Bone marrow (tissue), 2 donors: Measurements from ENCODE around the gene CNOT11.
"Not testable (repeated sequence)": the region's sequence is repeated elsewhere in the genome, so short reads cannot be mapped to it uniquely, and the experiment has no call there.

Experiments
- DNase-seq, 2 donors: peaks; one replicate each; lab custom pipeline; 2025; lab: John Stamatoyannopoulos, UW

The CNOT11 gene

DNA sequence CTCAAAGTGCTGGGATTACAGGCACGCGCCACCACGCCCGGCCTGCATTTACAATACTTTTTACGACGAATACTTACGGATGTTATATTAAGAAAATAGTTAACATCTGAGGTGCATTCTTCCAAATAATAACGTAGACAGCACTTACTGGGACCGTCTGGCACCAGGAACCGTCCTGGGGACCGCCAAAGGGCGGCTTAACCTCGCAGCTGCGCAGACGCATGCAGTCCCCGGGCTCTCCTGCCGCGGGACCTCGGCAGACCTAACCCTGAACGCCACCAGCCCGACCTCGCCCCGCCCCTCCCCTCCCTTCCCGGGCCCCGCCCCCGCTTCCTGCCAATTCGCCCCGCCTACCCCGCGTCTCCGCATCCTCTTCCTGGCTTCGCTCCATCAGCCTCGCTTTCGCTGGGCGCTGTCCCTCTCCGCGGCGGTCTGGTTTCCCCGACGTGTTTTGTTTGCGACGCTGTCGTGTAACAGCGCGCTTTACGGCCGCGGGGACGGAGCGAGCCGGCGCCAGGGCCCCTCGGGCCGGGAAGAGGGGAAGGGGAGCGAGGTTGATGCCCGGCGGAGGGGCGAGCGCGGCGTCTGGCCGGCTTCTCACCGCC lies at the start of gene CNOT11:
TSS of gene CNOT11 (plus strand) at position 479 of the 605 bp plus-strand sequence. CDS start at position 558, 79 bp downstream.
- DNase-seq, result peak; percentile 93 to 99

DNA sequence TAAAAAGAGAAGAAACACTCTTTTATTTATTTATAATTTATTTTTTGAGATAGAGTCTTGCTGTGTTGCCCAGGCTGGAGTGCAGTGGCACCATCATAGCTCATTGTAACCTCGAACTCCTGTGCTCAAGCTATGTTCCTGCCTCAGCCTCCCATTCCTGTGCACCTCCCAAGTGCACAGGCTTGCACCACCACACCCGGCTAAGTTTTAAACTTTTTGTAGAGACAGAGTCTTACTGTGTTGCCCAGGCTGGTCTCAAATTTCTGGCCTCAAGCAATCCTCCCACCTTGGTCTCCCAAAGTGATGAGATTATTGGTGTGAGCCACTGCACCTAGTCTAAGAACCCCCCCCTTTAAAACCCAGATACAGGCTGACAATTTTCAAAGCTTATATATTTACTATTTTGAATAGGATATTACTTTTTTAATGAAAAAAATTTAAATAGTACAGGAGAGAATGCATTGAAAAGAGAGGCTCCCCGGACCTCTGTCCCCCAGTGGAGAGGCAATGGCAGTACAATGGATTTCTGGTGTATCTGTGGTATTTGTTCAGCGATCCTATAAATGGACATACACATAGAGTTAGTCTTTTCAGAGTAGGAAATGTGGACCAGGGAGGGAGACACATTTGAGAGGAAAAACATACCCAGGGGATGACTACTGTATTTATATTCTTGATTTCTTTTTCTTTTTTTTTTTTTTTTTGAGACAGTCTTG lies 48.1 kb upstream of the CNOT11 start:
- no peak for DNase-seq

DNA sequence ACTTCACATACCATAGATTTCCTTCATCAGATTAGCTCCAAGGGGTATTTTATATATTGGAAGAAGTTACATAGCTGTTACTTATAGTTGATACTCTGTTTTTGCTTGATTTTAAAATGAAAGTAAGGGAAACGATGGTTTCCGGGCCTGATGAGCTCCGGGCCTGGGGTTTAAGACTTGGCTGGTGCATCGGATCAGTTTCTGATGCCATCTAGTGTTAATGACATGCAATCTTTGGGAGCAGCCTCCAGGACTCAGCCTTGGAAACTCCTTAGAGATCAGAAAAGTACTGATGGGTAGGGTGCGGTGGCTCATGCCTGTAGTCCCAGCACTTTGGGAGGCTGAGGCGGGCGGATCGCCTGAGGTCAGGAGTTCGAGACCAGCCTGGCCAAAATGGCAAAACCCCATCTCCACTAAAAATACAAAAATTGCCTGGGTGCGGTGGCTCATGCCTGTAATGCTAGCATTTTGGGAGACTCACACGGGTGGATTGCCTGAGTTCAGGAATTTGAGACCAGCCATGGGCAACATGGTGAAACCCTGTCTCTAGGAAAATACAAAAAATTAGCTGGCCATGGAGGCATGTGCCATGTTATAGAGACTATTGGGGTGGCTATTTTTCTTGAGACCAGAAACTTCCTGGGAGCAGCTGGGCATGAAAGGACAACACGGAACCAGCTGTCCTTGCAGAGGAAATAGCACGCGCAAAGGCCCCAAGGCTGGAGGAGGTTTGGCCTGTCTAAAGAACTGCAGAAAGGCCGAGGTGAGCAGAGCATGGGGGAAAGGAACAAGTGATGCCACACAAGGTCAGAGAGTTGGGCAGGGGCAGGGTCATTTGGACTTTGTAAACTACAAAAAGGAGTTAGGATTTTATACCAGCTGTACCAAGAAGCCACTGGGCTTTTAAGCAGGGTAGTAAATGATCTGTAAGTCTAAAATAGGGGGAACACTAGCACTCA lies 46.9 kb upstream of the CNOT11 start:
- peak in 1 of 2 donors; percentile 60 for DNase-seq

DNA sequence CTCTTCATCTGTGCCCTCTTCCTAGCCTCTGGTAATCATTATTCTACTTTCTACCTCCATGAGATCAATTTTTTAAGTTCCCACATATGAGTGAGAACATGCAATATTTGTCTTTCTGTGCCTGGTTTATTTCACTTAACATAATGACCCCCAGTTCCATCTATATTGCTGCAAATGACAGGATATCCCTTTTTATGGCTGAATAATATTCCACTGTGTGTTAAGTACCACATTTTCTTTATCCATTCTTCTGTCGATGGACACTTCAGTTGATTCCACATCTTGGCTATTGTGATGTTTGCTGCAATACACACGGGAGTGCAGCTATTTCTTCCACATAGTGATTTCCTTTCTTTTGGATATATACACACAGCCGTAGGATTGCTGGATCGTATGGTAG lies 43.9 kb upstream of the CNOT11 start:
- DNase-seq, result no peak

DNA sequence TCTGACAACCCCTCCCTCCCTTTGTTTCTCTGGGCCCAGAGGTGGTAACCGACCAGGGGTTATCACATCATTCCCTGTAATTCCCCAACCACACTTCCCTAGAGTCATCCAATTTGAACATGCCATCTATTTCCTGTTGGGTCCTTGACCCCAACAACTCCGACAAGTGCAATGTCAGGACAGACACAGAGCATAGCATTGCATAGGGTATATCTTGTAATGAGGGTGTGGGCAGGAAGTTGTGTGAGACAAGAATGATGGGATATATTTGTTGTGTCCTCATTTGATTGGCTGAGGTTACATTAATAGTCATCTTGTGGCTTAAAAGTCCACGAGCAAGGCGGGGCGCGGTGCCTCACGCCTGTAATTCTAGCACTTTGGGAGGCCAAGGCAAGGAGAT lies 33.4 kb upstream of the CNOT11 start:
- no peak for DNase-seq

DNA sequence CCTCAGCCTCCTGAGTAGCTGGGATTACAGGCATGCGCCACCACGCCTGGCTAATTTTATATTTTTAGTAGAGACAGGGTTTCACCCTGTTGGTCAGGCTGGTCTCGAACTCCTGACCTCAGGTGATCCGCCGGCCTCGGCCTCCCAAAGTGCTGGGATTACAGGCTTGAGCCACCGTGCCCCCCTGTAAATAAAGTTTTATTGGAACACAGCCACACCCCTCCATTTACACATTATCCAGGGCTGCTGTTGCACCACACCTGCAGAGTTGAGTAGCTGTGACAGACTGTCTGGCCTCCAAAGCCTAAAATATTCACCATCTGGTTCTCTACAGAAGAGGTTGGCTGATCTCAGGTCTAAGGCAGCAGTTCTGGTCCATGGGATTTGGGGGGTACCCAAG lies 32.6 kb upstream of the CNOT11 start:
- DNase-seq, result not testable (repeated sequence)

DNA sequence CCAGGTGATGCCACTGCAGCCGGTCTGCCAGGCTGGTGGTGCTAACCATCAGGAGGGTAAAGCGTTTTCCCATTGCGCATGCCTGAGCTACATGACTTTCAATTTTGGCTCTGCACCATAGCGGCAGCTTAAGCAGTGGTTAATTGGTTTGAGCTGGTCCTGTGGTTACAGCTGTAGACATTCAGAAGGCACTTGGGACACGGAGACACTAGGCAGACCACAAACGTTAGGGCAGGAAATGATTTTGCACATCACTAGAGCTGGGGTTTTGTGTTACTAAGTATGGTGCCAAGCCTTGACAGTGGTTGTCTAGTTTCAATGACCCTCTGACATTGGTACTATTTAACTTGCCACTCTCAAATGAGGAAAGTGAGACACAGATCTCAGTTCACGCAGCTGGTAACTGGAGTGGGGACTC lies 28.9 kb upstream of the CNOT11 start:
- DNase-seq, result peak in 1 of 2 donors; percentile 96

DNA sequence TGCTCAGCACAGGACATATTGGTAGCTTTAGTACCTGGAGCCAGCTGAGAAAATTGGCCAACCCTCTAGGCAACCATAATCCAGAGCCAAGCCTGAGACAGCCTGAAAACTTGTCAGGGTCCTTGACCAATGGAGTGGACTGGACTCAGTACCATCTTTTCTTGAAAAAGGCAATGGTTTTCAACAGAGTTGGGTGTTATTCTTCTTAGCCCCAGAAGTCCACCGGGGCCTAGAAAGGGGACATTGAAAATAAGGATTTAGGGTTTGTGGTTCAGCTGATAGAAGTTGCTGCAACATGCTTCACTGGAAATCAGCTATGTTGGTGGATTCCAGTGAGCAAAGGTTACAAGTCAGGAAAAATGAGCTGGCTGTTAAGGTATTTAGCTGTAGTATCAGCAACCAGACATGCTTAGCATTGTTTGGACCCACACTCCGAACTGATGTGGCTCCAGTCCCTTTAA lies 22.1 kb upstream of the CNOT11 start:
- no peak for DNase-seq

DNA sequence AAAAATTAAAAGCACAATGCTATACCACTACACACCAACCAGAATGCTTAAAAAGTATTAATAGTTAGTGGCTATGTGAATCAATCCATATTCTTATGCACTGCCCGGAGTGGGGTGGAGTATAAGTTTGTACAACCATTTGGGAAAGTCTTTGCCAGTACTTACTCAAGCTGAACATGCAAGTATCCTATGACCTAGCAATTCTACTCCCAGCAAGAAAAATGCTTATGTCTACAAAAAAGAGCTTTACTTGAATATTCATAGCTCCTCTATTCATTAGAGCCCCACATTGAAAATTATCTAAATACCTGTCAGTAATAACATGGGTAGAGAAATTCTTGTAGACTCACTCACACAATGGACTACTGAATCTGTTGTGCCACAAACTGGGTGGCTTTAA lies 21.4 kb upstream of the CNOT11 start:
- no peak for DNase-seq

DNA sequence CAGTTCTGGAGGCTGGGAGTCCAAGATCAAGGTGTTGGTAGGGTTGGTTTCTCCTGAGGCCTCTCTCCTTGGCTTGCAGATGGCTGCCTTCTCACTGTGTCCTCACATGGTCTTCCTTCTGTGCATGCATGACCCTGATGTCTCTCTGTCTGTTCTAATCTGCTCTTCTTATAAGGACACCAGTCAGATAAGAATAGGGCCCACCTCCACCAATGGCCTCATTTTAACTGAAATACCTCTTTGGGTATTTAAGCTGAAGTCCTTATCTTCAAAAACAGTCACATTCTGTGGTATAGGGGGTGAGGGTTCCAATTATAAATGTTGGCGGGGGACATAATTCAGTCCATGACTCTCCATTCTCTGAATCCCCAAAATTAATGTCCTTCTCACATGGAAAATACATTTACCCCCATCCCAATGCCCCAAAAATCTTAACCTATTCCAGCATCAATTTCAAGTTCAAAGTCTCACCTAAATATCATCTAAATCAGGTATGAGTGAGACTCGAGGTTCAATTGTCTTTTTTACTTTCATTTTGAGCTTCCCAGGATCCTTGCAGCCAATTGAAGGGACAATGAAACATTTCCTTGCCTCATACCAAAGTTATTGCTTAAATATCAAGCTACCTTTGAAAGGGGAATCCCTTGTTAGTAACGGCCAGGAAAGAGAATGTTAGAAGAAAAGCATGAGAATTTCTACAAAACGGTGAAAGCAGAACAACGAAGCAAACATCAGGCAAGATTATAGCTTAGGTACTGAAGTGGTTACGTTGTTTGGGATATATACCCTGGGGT lies 20.6 kb upstream of the CNOT11 start:
- no peak for DNase-seq

DNA sequence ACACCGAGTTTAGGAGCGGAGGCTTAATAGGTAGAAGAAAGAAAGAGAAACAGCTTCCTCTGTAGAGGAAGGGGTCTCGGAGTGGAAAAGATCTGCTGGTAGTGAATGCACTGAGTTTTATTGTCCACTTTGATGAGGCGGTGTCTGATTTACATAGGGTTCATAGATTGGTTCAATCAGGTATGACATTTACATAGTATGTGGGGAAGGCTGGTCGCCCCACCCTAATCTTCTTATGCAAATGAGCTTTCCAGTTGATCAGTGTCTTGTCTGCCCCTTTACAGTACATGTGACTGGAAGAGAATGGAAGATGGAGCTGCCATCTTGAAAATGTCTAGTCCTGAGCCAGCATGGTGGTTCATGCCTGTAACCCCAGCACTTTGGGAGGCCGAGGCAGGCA lies 19.9 kb upstream of the CNOT11 start:
- DNase-seq, result no peak

DNA sequence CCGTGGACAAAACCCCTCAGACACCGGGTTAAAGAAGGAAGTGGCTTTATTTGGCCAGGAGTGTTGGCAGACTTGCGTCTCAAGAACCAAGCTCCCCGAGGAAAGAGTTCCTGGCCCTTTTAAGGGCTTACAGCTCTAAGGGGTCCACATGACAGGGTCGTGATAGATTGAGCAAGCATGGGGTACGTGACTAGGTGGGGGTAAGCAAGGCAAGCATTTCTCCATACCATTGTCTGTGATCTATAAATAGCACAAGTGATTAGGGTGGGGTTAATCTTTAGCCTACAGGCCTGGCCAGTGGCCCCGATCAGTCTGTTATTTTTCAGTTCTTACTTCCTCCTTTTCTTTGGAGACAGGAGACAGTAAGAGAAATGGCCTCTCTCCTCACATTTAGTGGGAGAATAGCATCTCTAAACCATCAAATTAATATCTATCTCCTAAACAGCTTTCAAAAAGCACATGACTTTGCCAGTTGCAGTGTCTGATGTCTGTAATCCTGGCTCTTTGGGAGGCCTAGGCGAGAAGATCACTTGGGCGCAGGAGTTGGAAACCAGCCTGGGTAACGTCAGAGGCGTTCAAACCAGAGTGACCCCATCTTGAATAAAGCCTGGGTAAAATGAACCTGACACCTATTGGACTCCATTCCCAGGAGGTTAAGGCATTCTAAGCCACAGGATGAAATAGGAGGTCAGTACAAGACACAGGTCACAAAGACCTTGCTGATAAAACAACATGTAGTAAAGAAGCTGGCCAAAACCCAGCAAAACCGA lies 18.3 kb upstream of the CNOT11 start:
- DNase-seq, result no peak

DNA sequence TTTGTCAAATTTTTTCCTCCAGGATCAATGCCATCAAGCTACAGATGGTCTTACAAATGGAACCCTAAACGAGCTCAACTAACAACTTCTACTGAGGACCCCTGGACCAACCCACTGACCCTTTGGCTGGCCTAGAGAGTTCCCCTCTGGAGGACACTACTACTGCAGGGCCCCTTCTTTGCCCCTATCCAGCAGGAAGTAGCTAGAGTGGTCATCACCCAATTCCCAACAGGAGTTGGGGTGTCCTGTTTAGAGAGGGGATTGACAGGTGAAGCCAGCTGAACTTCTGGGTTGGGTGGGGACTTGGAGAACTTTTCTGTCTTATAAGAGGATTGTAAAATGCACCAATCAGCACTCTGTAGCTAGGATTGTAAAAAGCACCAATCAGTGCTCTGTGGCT lies 16.7 kb upstream of the CNOT11 start:
- DNase-seq, result not testable (repeated sequence)

DNA sequence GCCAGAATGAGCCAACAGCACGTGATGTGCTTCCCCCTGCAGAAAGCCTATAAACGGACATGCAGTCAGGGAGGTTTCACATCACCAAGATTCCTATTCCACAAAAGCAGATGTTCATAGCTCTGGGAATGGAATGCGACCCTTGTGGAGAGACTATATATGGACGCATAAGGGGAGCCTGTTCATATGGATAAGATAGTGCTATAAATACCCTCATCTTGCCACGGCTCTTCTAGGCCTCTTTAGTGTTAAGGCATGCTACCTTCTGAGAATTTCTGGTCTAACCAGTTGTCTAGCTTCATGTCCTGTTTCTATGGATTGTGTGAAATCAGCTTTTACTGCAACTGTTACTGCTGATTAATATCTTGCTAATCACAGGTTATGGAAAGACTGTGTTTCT lies 14.7 kb upstream of the CNOT11 start:
- DNase-seq, result not testable (repeated sequence)

DNA sequence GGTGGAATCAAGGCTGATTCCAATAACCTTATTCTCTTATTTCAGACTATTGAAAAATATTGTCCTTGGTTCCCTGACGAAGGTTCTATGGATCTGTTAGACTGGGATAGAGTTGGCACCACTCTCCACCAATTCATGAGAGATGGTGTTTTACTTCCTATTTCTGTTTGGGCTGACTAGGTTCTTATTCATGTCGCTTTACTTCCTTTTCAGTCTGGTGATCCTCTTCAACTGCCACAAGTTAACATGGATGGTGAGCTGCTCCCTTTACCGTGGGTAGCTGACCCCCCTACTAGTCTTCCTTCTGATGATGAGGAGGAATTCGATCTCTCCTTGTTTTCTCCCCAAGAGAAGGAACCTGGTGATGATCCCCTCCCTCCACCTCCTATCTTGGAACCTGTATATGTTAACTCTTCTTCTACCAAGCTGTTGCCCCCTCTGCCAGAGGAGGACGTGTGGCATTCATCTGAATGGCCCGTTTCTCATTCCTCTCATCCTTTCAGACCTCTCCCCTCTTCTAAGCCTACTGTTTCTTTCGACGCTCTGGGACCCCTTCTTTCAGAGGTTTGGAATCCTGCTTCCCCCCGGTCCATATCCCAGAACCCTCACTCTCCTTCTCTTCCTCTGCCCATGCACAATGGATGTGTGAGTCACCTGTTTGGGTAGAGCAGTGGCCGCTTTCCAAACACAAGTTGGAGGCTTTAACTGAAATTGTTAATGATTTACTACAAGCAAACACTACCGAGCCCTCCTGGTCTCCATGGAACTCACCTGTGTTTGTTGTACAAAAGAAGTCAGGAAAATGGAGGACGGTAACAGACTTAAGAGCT lies 13.5 kb upstream of the CNOT11 start:
- no peak for DNase-seq

DNA sequence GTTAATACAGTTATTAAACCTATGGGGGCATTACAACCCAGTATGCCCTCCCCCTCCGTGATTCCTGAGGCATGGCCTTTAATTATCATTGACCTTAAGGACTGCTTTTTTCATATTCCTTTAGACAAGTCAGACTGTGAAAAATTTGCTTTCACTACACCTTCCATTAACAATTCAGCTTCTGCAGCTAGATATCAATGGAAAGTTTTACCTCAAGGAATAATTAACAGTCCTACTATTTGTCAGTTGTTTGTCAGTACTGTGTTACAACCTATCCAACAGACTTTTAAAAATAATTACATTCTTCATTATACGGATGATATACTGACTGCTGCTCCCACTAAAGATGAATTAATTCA lies 12.9 kb upstream of the CNOT11 start:
- not testable (repeated sequence) for DNase-seq

DNA sequence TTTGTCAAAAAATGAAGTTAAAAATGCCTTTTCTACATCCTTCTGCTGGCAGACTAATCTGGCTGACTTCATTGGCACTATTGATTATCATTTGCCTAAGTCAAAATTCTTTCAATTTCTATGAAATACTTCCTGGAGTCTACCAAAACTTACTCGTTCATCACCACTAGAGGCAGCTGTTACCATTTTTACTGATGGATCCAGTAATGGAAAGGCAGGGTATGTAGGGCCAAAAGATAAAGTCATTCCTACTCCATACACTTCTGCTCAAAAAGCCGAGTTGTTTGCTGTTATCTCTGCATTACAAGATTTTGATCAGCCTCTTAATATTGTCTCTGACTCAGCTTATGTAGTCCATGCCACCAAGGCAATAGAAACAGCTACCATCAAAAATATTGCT lies 12.0 kb upstream of the CNOT11 start:
- peak in 1 of 2 donors; percentile 21 for DNase-seq

DNA sequence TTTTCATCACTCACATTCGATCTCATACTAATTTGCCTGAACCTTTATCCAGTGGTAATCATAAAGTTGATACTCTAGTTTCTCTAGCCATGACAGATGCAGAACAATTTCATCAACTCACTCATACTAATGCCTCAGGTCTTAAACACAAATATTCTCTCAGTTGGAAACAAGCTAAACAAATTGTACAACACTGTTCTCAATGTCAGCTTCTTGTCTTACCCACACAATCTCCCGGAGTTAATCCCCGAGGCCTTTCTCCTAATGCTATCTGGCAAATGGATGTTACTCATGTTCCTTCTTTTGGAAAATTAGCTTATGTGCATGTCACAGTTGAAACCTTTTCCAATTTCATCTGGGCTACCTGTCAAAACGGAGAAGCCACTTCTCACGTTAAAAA lies 11.5 kb upstream of the CNOT11 start:
- DNase-seq, result no peak

DNA sequence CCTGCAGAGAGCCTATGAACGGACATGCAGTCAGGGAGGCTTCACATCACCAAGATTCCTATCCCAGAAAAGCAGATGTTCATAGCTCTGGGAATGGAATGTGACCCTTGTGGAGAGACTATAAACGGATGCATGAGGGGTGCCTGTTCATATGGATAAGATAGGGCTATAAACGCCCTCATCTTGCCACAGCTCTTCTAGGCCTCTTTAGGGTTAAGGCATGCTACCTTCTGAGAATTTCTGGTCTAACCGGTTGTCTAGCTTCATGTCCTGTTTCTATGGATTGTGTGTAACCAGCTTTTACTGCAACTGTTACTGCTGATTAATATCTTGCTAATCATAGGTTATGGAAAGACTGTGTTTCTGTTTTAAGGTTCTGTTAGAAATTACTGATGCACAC lies 8.3 kb upstream of the CNOT11 start:
- DNase-seq, result not testable (repeated sequence)

DNA sequence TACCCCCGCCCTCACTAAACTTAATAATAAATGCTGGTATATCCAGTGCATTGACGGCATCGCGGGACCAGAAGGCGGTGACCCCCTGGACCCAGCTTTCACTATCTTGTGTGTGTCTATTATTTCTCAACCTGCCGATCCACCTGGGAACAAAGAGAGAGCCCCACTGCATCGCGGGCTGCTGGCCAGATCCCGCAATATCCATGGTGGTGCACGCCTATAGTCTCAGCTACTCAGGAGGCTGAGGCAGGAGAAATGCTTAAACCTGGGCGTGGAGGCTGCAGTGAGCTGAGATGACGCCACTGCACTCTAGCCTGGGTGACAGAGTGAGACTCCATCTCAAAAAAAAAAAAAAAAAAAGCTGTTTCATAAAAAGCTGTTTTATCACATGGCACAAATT lies 7.8 kb upstream of the CNOT11 start:
- not testable (repeated sequence) for DNase-seq
